ENCODE results near the gene CALCOCO1.

Gene CALCOCO1

GRCh38 chr12:53751336-53752191 is 24.3 kb upstream of the CALCOCO1 start, which contains the start of gene CISTR:
CISTR (minus strand) TSS chr12:53751979.
- peak; percentile 58 for DNase-seq

DNA sequence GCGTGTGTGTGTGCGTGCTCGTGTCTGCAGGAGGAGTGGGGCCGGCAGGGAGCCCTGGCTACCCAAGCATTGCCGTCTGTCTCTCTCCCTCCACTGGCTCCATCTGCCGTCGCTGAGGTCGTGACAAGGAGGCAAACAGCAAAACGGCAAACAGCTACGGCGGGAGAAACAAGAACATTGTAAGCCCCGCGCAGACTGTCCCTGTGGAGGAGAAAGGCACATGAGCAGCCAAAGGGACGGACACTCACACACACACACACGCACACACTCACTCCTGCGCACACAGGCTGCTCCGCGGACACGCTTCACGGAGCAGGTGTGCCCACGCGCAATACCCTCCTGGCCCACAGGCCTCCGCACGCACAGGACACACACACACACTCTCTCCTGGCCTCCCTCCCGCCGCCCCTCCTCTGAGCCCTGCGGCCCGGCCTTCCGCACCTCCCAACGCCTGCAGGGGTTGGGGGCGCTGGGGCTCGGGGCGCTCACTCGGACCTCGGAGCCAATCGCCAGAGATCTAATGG is 23.6 kb upstream of the CALCOCO1 start:
- peak; percentile 55 for DNase-seq

DNA sequence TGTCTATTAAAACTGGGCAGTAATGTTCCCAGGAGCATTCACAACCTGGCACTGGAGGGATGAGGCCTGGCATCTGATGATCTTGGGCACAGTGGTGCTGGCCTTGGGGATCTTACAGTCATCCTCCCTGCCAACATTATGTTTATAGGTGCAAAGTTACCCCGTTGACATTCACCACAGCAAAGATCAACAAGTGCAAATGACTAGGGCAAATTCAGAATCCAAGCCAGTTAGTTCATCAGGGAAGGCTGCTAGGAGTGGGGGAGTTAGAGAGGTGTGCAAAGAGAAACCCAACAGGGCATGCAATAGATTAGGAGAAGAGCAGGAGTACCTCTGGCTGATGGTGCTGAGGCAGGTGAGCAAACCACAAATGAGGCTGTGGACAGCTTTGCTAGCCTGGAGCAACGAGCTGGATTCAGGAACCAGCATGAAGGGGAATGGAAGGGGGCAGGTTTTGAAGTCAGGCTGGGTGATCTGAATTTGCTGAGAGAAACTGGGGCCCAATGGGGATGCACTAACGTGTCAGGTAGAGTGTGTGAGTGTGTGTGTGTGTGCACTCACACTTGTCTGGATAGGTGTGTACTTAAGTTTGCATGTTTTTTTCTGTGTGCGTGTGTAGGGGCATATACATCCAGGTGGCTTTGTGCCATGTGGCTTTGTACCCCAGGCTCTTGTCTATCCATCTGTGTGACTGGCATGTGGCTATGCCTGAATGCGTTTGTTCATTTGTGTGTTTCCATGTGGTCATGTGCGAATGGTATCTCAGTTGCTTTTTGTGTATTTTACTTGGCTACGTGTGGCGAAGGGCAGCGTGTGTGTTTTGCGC is 22.9 kb upstream of the CALCOCO1 start:
- DNase-seq: no peak

GRCh38 chr12:53748072-53748840 is 21.0 kb upstream of the CALCOCO1 start:
- no peak for DNase-seq

DNA sequence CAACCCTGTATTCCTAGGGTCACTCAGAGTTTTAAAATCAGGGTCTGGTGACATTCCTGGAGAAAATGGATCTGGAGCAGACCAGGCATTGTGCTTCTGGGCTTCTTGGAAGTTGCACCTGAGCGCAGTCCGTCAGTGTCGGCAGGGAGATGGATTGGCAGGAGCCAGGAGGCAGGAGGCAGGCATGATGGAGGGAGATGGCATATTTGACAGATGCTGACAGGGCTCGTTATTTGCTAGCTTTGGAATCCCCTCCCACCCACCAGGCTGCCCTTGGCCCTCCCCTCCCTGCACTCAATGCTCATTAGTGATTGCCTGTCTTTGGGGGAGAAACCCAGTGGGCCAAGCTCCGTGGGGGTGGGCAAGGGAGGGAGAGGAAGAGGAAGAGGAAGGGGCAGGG is 19.8 kb upstream of the CALCOCO1 start:
- DNase-seq: peak; percentile 19

DNA sequence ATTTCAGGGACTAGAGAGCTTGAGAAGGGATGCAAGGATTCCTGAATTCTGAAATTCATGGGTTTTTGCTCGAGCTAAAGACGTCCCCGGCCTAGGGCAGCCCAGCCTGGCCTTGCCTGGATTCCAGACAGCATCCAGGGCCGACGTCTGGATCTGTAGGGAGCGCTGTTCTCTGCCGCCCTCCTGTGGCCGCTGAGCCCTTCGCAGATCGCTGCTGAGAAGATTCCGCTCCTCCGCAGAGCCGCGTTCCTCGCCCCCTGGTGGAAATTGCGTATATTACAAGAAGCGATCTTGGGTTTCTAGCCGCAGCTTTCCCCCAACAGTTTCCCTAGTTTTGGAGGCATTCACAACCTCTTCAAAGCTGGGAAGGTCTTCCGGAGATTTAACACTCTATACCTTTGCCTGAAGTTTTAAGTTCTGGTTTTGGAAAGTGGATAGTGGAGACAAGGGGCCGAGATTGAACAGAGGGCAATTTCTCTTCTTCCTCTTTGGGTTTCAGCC is 19.4 kb upstream of the CALCOCO1 start:
- DNase-seq: peak; percentile 95

DNA sequence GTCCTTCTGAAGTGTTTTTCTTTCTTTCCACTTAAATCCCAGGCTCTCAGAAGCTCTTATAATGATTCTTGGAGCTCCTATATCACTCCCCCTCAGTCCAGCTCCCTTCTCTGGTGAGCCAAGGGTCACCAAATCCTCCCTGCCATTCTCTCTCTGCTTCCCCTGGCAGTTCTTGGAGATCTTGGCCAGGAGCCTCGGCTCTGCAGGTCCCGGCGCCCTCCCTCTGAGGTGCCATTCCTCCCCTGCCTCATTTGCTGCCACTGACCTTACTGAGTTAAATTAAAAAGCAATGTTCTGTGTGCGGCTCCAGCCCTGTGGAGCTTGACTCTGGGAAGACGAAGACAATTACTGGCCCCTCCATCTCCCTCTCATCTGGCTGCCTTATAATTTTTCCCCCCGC is 17.5 kb upstream of the CALCOCO1 start:
- no peak for DNase-seq

- DNase-seq: no peak
These were observed 16.8 kb upstream of the CALCOCO1 start for GRCh38 chr12:53744130-53744441.

DNA sequence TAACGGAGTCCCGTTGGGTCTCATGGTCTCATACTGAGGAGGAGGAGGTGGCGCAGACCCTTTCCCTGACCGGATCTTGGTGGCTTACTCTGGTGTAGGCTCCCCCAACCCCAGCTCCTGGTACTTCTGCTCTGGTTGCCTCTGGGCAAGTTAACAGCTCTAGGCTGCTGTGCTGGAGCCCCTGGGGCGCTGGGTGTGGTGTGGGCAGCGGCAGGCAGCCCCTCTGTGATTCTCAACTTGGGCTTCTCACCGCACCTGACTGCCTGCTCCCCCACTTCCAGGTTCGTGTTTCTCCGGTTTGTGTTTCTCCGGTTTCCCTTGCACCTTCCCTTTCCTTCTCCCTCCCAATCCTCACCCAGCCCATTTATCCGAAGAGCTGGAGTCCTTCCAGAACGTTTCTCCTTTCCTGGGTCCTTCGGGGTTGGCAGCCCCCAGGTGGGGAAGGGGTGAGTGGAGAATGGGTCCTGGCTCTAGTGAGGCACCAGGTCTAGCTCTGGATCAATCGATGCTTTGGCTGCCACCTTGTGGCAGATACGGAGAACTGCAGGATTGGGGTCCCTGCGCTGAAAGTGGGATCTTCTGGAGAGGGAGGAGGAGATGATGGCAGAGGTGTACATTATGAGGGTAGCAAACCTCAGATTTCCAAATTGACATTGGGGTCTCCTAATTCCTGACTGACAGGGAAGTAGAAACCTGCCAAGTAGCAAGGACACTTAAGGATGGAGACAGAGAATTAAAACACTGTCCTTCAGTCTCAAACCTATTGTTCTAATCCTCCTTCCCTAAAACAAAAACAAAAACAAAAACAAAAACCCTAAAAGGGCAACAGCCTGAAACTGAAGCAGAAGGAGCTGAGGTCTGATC is 16.2 kb upstream of the CALCOCO1 start:
- DNase-seq: peak; percentile 60

DNA sequence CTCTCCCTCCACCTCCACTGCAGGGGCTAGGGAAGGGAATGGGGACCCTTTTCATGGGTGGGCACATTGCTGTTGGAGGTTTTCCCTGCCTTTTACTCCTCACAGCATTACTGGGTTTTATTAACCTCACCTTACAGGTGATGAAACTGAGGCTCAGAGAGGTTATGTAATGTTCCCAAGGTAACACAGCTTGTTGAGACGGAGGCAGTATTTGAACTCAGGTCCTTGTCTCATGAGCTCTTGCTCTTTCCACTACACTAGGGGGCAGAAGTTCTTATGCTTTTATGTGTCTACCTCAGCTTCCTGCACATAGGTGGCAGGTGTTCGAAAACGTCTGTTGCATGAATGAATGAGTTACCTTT is 12.9 kb upstream of the CALCOCO1 start:
- DNase-seq: no peak

- DNase-seq: no peak
These were observed 12.2 kb upstream of the CALCOCO1 start for GRCh38 chr12:53739214-53740129.

DNA sequence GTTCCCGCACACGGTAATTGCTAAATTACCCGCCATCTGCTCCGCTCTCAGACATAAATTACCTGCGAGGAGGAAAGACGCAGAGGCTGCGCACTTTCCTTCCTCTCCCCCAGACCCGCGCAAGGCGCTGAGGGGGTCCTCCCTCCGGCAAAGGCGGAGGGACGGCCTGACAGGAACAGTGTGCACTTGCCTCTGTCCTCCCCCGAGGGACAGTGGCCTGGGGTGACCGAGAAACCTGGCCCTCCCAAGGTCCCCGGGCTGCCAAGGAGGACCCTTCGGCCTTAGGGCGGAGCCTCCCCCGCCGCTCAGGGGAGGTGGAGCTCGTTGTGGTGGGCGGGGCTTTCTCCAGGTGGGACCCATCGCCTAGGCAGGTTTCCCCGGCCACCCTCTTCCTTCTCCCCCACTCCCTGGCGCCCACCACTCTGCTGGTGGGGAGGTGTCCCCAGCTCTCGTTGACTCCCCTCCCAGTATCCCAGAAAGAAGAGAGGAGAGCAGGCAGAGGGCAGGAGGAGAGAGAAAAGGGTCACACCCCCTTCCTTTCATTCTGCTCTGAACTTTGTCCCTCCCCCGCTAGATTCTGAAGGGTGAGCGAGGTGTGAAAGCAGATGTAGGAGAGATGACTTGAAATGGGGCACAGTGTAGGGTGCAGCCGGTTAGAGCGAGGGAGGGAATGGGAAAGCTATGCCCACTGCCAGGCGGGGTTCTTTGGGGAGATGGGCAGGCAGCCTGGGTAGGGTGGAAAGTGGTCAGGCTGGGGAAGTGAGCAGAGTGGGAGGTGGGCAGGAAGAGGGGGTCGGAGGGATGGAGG is 11.4 kb upstream of the CALCOCO1 start:
- no peak for DNase-seq

GRCh38 chr12:53737951-53738405 is 10.7 kb upstream of the CALCOCO1 start:
- DNase-seq: no peak

DNA sequence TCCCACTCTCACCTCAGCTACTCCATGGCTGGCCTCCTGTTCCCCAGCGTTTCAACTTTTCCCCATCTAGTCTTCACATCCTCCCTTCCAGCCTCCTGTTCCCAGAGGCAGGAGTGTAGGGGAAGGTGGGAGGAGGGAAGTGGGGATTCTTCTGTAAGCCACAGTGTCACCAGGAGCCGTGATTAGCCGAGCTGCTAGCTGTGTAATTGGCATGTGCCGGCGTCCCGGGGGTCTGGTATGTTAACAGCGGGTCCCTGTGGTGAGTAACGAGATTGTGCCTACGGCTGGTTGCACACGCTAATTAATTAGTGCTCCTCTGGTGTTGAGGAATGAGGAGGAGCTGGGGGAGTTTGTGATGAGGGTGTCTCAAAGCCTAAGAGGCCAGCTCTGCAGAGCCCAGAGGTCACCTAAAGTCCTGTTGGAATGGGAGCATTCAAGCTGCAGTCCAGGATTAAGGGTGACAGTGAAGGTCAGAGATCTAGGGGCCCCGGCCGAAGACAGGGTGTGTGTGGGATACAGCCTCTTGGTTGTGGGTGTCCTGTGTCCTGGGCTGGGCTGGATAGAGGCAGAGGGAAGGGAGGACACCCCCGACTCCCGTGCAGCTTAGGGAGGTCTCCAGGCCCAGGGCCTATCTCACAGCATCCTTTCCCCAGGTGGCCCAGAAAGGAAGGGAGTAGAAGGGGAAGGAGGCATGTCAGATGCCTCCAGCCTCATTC is 10.0 kb upstream of the CALCOCO1 start:
- DNase-seq: no peak

- DNase-seq: no peak
These were observed 9.3 kb upstream of the CALCOCO1 start for GRCh38 chr12:53736592-53736991.

DNA sequence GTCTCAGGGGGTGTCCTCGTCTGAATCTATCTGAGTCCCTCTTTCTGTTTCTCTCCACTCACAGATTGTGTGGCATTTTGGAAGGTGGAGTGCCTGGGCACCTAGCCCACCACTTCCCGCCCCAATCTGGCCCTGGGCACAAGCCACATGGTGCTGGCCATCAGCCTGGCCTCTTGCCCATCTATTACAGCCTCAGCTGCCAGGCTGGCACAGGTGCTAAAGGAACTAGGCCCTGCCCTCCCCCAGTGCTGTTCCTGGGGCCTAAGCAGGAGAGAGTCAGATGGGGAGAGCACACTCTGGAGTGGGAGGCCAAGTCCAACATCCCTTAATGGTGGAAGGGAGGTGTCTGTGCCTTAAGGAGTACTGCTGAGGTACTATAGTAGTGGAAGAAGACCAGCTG is 8.3 kb upstream of the CALCOCO1 start:
- DNase-seq: no peak

- no peak for DNase-seq
These were observed 7.2 kb upstream of the CALCOCO1 start for GRCh38 chr12:53734425-53734824.

- no peak for DNase-seq
These were observed 6.6 kb upstream of the CALCOCO1 start for GRCh38 chr12:53733807-53734200.

Data from right hindlimb (tissue), 1 donor.